GM18909 (cell line): Measurements from ENCODE around the gene SLC30A2.

ENCODE experiments used
- ATAC-seq: cut with Tn5 transposase; IDR thresholded peaks from one replicate; pipeline ENCODE4 v1.9.1; 2021; ENCODE audit warnings: mild to moderate bottlenecking; ENCODE audit not compliant: unreplicated experiment, poor library complexity

SLC30A2 gene

GRCh38 chr1:26070963-26071342 is 25.0 kb upstream of the SLC30A2 start:
- ATAC-seq = no peak

DNA sequence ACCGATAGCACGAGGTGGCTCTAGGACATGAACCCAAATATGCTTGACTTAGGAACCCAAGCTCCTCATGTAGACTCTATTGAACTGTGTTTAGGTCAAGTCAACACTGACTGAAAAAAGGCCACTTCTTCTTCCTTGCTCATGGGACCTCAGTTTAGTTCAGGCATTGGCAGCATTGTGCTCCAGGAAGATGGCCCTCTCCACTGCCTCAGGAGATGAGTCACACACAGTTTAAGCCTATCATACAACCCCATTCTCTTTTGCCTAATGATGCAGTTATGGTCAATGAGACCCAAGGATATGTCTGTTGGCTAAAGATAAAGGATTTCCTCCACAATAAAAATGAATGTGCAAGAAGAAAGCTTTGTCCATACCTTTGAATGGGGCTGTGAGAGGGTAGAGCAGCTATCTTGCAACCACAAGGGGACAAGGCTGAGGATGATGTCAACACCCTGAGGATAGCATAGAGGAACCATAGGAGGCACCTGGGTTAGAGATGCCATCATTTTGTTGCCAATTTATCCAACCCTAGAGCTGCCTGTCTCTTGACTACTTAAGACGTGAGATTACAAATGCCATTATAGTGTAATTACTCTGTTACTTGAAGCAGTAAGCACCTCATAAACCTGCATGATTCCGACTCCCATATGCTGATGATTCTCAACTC is 24.5 kb upstream of the SLC30A2 start:
- ATAC-seq = no peak

DNA sequence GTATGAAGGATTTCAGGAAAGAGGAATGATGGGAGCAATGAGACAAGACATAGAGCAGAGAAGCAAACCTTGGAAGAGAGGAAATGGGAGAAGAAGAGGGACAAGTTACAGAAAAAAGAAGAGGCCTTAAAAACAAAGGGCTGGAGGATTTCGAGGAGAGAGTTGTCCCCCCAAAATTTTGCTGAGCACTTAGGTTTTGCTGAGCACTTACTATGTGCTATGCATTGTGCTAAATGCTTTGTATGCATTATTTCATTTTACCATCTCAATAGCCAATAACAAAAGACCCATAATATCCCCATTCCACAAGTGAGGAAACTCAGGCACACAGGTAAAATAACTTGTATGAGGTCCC is 24.0 kb upstream of the SLC30A2 start:
- ATAC-seq = no peak

- ATAC-seq = no peak
Observed at GRCh38 chr1:26067432-26067911, 21.6 kb upstream of the SLC30A2 start, which contains the start of gene TRIM63. Gene TRIM63, minus strand, starts transcription at chr1:26067630. Its CDS starts 136 bp downstream, at chr1:26067494.

DNA sequence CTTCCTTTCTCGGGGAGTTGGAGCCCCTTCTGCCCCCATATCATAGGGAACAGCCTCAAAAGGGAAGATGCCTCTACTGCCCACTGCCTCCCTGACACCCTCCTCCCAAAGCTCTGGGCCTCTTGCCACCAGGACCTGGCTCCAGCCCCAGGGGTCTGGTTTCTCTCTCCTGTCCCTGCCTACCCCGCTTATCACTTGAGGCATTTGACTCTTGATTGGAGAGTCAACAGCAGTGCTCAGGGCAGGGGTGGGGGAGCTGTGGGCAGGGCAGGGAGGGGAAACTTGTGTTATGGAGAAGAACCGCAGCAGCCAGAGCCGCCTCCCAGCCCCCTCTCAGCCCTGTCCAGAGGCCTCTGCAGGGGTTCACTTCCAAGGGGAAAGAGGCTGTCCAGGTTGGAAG is 20.9 kb upstream of the SLC30A2 start:
- no peak for ATAC-seq

GRCh38 chr1:26066160-26066559 is 20.2 kb upstream of the SLC30A2 start:
- no peak for ATAC-seq

DNA sequence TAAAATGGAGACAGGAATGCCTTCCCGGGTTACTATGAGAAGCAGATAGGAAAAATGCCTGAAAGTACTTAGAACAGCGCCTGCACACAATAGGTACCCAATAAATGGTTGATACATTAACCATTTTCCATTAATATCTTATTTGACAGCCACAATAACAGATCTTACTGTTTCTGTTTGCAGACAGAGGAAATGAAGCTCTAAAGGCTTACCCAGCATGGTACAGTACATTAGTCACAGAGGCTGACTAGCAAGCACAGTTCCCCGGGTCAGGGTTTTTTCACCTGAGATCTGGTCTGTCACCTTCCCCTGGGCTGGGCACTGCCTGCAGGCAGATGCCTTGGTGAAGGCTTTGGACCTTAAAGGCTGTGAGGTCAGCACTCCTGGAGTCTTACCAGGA is 18.6 kb upstream of the SLC30A2 start:
- no peak for ATAC-seq

GRCh38 chr1:26060832-26061574 is 15.1 kb upstream of the SLC30A2 start:
- ATAC-seq = no peak

- ATAC-seq = no peak
Observed at GRCh38 chr1:26059906-26060305, 14.0 kb upstream of the SLC30A2 start.

GRCh38 chr1:26058052-26058595 is 12.2 kb upstream of the SLC30A2 start:
- ATAC-seq = no peak

DNA sequence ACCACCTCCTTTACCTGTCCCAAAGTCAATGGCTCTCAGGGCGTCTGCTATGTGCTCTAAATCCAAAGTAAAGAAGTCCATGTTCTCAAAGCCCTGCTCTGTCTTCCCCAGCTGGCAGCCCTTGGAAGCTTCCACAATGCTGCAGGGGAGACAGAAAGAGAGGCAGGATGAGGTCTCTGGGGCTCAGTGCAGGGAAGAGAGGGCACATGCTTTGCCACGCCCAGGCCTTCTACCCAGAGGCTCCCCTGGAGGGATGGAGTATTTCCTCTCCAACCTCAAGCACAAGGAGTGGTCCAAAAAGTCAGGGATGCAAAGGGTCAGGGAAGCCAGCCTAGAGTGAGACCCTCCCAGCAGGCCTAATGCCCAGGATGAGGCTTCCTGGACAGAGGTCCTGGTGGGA is 11.3 kb upstream of the SLC30A2 start:
- no peak for ATAC-seq

- ATAC-seq = no peak
Observed at GRCh38 chr1:26055041-26055440, 9.1 kb upstream of the SLC30A2 start.

GRCh38 chr1:26053718-26054560 is 8.0 kb upstream of the SLC30A2 start:
- ATAC-seq = no peak

- ATAC-seq = no peak
Observed at GRCh38 chr1:26050248-26050640, 4.3 kb upstream of the SLC30A2 start.

DNA sequence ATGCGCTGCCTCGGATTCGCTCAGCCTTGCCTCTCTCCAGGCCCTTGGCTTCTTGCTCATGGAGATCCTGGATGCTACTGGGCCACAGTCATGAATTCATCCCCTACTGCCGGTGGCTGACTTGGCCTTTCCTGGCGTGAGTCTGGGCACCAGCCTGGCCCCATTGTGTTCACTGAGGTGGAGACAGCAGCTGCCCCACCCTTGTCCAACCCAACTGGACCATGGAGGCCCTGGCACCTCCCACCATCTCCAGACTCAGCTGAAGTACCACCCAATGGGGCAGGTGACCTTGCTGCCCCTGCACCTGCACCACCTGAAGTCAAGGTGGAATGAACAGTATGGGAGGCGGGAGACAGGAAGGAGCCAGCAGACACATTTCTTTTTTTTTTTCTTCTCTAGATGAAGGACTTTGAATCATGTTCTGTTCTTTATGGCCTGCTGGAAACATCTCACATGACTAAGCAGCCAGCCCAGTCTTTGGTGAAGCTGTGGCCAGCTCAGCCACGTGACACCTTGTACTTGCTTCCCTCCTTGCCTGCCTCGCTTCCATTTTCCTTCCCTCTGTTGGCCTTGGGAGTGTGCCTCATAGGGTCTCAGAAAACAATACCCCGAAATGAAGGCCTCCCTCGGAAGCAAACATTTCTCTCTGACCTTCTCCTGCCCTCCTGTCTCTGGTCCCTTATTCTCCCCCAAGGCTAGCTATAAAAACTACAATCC is 3.8 kb upstream of the SLC30A2 start:
- no peak for ATAC-seq

GRCh38 chr1:26047278-26047874 is 1.5 kb upstream of the SLC30A2 start:
- ATAC-seq = no peak

DNA sequence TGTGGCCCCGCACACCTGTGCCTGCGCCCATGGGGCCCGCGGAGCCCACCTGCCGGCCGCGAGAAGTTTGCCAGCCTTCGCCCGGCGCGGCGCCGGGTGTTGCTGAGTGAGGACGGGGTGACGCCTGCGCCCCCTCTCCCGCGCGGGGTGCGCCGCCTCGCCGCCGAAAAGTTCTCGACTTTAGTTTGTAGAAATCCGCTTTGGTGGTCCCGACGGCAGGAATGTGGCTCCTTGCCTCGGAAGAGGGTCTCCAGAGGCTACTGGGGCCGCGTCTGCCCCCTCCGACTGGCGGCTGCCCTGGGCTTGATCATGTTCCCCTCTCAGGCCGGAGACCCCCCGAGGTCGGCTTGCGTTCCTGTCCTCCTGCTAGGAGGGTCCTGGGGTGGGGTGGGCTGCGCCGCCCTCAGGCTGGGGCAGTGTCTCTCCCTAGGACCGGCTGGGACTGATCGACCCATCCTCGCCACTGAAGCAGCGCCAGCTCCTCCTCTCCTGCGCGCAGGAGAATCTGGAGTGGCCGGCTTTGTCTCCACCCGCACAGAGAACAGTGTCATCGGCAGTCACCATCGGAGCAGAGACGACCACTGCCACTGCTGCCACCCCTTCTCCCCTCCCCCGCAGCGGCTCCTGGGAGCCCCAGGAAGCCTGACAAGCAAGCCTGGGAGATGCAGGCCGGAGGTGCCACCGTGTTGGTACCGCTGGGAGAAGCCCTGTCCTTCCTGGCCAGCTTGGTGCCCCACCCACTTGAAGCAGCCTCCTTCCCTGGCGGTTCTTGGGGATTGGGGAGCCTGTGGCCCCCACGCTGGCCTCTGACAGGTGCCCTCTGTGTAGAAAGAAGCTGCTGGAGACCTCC is 553 bp upstream of the SLC30A2 start:
- no peak for ATAC-seq

DNA sequence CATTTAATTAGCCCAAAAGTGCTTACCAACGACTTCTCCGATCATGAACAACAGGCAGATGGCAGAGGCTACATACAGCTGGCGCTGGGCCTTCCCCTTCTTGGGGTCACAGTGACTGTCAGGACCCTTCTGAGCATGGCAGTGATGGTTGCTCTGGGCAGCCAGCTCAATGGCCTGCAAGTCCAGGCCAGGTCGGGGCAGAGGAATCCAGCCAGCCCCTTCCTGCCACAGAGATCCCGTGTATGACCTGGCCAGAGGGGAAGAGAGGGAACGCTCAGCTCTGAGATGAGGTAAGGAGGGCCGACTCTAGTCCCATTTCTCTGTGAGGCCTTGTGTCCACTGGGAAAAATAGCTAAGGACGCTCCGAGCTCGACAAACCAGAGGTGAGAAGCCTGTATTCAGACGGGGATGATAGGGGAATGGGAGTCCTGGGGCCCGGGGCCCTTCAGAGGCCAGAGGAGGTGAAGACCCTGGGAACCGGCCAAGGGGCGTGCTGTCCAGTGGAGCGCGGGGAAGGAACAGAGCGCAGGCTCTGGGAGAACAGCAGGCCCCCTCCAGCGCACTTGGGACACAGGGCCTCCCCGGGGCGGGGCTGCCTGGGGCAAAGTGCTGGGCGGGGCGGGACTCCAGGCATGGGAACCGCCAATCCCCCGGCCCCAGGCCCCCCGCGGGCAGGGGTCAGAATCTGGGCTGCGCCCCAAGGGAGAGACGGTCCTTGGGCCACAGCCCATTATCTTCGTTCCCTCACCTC is 772 bp downstream of the SLC30A2 start:
- ATAC-seq = no peak
